Astrocyte of the spinal cord (primary cell): ENCODE data around the gene LRIF1.

Source experiments
- DNase-seq: peaks from one replicate; pipeline ENCODE4 v3.0.0; 2011; ENCODE audit warnings: low read depth, low spot score
- H3K4me3 ChIP-seq: 2 replicates; pipeline ENCODE4 v1.5.1; 2011; ENCODE audit warnings: low read depth, mild to moderate bottlenecking, low read length, moderate library complexity
- in situ Hi-C: cut with HindIII; loops from 2 replicates; pipeline ENCODE4 v1.10.0; 2017; ENCODE audit warnings: low sequenced_read_pairs
- TF ChIP-seq, protein P1 (sequence below): IDR thresholded peaks from 2 replicates; pipeline ENCODE4 v1.5.1; 2012; ENCODE audit warnings: low read depth, mild to moderate bottlenecking, low read length, inconsistent platforms

Gene LRIF1

DNA sequence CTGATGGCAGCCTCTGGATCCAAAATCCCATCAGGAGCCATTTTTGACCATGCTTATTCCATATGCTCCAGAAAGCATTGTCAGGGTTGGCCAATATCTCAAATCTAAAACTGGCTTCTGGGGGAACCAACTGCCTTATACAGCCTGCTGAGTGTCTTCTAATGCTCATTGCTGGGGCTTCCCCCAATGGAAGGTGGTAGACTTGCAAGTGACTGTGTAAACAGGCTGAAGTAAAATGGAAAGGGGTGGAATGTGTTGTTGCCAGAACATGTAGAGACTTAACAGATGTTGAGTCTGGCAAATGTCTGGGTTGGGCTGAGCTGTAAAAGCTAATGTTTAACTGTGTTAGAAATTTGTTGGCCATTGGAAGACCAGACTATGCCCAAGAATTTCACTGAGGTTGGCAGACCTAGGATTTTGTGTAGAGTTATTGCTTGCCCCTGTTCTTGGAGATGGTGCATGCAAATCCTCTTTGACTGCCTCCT lies 22.7 kb upstream of the LRIF1 start:
- in situ Hi-C loops = no loop called here
- no peak for DNase-seq
- TF ChIP-seq, protein P1, sequence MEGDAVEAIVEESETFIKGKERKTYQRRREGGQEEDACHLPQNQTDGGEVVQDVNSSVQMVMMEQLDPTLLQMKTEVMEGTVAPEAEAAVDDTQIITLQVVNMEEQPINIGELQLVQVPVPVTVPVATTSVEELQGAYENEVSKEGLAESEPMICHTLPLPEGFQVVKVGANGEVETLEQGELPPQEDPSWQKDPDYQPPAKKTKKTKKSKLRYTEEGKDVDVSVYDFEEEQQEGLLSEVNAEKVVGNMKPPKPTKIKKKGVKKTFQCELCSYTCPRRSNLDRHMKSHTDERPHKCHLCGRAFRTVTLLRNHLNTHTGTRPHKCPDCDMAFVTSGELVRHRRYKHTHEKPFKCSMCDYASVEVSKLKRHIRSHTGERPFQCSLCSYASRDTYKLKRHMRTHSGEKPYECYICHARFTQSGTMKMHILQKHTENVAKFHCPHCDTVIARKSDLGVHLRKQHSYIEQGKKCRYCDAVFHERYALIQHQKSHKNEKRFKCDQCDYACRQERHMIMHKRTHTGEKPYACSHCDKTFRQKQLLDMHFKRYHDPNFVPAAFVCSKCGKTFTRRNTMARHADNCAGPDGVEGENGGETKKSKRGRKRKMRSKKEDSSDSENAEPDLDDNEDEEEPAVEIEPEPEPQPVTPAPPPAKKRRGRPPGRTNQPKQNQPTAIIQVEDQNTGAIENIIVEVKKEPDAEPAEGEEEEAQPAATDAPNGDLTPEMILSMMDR = no peak
- no peak overlapping the region for H3K4me3 ChIP-seq

DNA sequence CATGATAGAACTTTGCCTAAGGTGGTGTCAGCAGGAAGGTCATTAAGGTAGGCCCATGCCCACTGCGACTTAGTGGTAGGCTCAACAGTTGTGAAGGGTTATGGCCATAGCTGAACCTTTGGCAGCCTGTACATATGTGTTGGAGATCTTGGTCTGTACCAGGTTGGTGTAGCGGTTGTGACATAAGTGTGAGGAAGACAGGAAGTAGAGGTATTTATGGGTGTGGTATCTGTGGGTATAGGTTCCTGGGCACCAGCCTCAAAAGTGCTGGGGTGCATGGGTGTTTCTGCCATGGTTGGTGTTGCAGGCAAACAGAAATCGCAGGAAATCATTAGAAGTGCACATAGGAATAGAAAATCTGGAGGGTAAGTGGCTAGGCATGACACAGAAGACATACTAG lies 18.6 kb upstream of the LRIF1 start:
- no peak for DNase-seq
- TF ChIP-seq, protein P1 = no peak
- in situ Hi-C loops = no loop called here
- no peak overlapping the region for H3K4me3 ChIP-seq

DNA sequence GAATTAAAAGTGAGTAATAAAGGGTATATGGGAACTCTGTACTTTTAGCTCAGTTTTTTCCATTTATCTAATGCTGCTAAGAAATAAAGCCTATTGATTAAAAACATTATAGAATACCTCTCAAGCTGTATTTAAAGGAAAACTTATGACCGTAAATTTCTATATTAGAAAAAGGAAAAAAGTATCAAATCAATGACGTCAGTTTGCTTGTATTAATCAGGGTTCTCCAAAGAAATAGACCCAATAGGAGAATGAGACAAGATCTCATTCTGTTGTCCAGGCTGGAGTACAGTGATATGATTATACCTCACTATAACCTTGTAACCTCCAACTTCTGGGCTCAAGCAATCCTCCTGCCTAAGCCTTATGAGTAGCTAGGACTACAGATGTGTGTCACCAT lies 15.4 kb upstream of the LRIF1 start:
- no peak overlapping the region for H3K4me3 ChIP-seq
- TF ChIP-seq, protein P1 = no peak
- DNase-seq = no peak
- in situ Hi-C loops = no loop called here

DNA sequence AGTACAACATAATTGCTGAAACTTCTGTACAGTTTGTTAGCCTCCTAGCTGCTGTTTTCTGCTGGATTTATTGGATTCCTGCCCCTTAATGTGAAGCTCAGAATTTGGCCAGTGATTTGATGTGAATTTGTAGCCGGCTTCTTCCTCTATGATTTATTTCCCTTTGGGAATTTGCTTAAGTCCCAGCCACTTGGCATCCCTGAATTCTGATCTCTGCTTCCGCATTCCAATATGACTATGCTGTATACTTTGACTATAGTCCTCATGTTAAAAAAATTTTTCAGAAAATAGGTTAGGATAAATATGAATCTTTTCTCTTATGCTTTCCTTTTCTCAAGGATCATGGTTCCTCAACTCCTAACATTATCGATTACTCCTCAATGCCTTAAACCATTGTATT lies 12.4 kb upstream of the LRIF1 start:
- no peak for DNase-seq
- no peak overlapping the region for H3K4me3 ChIP-seq
- in situ Hi-C loops = no loop called here
- TF ChIP-seq, protein P1 = no peak

DNA sequence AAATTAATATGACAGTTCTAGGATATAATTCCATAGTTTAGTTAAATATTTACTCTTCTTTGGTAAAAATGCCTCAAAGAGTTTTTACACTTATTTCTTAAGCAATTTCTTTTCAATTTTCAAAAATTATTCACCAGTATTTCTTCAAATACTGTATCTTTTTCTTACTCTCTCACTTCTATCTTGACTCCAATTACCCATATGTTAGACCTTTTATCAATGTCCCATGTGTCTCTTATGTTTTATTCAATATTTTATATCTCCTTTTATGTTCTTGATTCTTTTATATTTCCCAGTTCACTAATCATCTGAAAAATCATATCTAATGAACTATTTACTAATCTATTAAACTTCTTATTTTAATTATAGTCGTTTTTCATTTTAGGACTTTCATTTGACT lies 11.5 kb upstream of the LRIF1 start:
- no peak overlapping the region for H3K4me3 ChIP-seq
- TF ChIP-seq, protein P1 = no peak
- no peak for DNase-seq
- in situ Hi-C loops = no loop called here

DNA sequence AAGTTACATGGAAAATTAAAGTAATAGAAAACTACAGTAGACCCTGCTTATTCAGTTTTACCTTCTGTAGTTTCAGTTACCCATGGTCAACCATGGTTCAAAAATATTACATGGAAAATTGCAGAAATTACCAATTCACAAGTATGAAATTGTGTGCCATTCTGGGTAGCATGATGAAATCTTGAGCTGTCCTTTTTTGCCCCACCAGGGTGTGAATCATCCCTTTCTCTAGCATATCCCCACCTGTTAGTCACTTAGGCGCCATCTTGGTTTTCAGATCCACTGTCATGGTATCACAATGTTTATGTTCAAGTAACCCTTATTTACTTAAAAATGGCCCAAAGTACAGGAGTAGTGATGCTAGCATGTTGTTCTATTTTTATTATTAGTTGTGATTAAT lies 3.5 kb upstream of the LRIF1 start:
- in situ Hi-C loops = no loop called here
- H3K4me3 ChIP-seq = no peak overlapping the region
- DNase-seq = no peak
- TF ChIP-seq, protein P1 = no peak

DNA sequence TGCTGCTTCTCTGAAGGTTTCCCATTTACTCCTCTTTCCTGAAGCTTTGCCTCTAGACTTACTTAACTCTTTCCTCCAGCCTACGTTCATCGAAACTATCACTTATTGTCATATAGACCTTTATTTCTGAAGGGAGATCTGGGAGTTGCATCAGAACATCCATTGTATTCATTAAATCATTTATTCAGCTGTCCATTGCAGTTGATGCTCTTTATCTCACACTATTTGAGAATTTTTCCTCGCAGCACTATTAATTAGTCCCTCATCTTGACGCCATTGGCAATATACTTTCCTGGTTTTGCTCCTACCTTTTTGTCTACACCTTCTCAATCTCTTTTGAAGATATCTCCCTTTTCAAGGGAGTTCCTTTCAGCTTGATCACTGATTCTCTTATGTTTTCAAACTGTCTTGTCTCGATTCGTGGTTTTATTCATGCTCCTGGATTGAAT lies 757 bp upstream of the LRIF1 start:
- no peak for DNase-seq
- TF ChIP-seq, protein P1 = no peak
- peak overlapping the region; percentile 73 for H3K4me3 ChIP-seq
- in situ Hi-C loops = no loop called here
